Aorta (tissue), 4 donors: ENCODE results near the gene AIP. TPM values are rescaled to one million over a fixed set of nuclear protein-coding genes. Genes with fewer than 3 reads are reported as not detected.

Experiments used
- microRNA-seq, 2 donors: library from miRNA; unstranded; fragments of <30 nt; microRNA quantifications; one replicate each; pipeline ENCODE4 v1.2.0, GENCODE V29; 2020
- polyA plus RNA-seq, 2 donors: library from polyadenylated mRNA; stranded (reverse); fragments of 200-250 nt; gene quantifications; one replicate each; pipeline ENCODE4 v1.2.3, GENCODE V29; 2013
- total RNA-seq, 2 donors: library from RNA; stranded (reverse); fragmentation: NEBNext Ultra II Directional; extraction: Animal tissue kit (Norgen Biotek cat#: 25700); gene quantifications; one replicate each; pipeline ENCODE4 v1.2.1, GENCODE V29; 2021
- donor health status: healthy with polysubstance abuse.
- donor health status: Bipolar disorder and iron deficiency.
- donor health status: DM: no; HTN: no; CAD: no.
- donor health status: DM: yes; HTN: yes; CAD: no.

AIP gene
- total and polyA plus RNA-seq, 4 donors, result 61.2 to 141 (median 83.8) TPM

Small RNAs within 50 kb of the gene (microRNA-seq; reads per million reads assigned to microRNA genes)
- gene MIR6752, result 0 to 1.8 reads per million in 2 donors

Other genes starting within 250 kb of the AIP start
- 10 to 100 TPM; 53.8 to 77.6 TPM for gene GRK2, start 216.6 kb upstream of the AIP start, total RNA-seq
- gene GRK2, start 216.6 kb upstream of the AIP start, polyA plus RNA-seq, result 10 to 100 TPM; 29.3 to 53.6 TPM
- gene ANKRD13D, start 193.7 kb upstream of the AIP start, total RNA-seq, result 10 to 100 TPM; 43.2 to 96.1 TPM
- 100 to 1,000 TPM in 1 of 2 donors, 10 to 100 TPM in 1; 16.8 to 100 TPM for gene ANKRD13D, start 193.7 kb upstream of the AIP start, polyA plus RNA-seq
- 10 to 100 TPM; 27.3 to 37.0 TPM for gene SSH3, start 179.5 kb upstream of the AIP start, total RNA-seq
- 10 to 100 TPM; 13.3 to 24.1 TPM for gene SSH3, start 179.5 kb upstream of the AIP start, polyA plus RNA-seq
- gene POLD4, start 129.5 kb upstream of the AIP start, total RNA-seq, result 10 to 100 TPM; 82.7 to 85.1 TPM
- gene POLD4, start 129.5 kb upstream of the AIP start, polyA plus RNA-seq, result 100 to 1,000 TPM; 175 to 338 TPM
- gene CLCF1, start 109.4 kb upstream of the AIP start, total RNA-seq, result 10 to 100 TPM in 1 of 2 donors, 1 to 10 TPM in 1; 7.7 to 12.0 TPM
- gene CLCF1, start 109.4 kb upstream of the AIP start, polyA plus RNA-seq, result 10 to 100 TPM in 1 of 2 donors, 1 to 10 TPM in 1; 2.6 to 19.5 TPM
- 10 to 100 TPM; 14.6 to 25.1 TPM for gene RAD9A, start 91.0 kb upstream of the AIP start, total RNA-seq
- 10 to 100 TPM in 1 of 2 donors, 1 to 10 TPM in 1; 8.8 to 56.2 TPM for gene RAD9A, start 91.0 kb upstream of the AIP start, polyA plus RNA-seq
- 10 to 100 TPM; 61.7 to 64.8 TPM for gene PPP1CA, start 81.2 kb upstream of the AIP start, total RNA-seq
- gene PPP1CA, start 81.2 kb upstream of the AIP start, polyA plus RNA-seq, result 10 to 100 TPM; 79.6 to 92.0 TPM
- gene TBC1D10C, start 78.9 kb upstream of the AIP start, total RNA-seq, result 1 to 10 TPM; 4.2 to 9.5 TPM
- gene TBC1D10C, start 78.9 kb upstream of the AIP start, polyA plus RNA-seq, result 1 to 10 TPM; 1.9 to 2.3 TPM
- 1 to 10 TPM; 7.0 to 9.3 TPM for gene CARNS1, start 67.3 kb upstream of the AIP start, total RNA-seq
- 1 to 10 TPM in 1 of 2 donors, under 1 TPM in 1; 0.38 to 8.1 TPM for gene CARNS1, start 67.3 kb upstream of the AIP start, polyA plus RNA-seq
- 10 to 100 TPM; 30.8 to 37.7 TPM for gene RPS6KB2, start 54.5 kb upstream of the AIP start, total RNA-seq
- gene RPS6KB2, start 54.5 kb upstream of the AIP start, polyA plus RNA-seq, result 10 to 100 TPM; 38.2 to 84.8 TPM
- 1 to 10 TPM; 2.9 to 4.8 TPM for gene PTPRCAP, start 45.3 kb upstream of the AIP start, total RNA-seq
- gene PTPRCAP, start 45.3 kb upstream of the AIP start, polyA plus RNA-seq, result 10 to 100 TPM in 1 of 2 donors, 1 to 10 TPM in 1; 2.0 to 13.8 TPM
- 10 to 100 TPM; 77.6 to 79.6 TPM for gene CORO1B, start 39.5 kb upstream of the AIP start, total RNA-seq
- gene CORO1B, start 39.5 kb upstream of the AIP start, polyA plus RNA-seq, result 10 to 100 TPM; 45.7 to 96.7 TPM
- gene GPR152, start 30.3 kb upstream of the AIP start, total RNA-seq, result not detected
- gene GPR152, start 30.3 kb upstream of the AIP start, polyA plus RNA-seq, result not detected
- gene CABP4, start 27.7 kb upstream of the AIP start, total RNA-seq, result 1 to 10 TPM; 2.4 TPM
- 1 to 10 TPM in 1 of 2 donors, under 1 TPM in 1; 0.33 to 3.9 TPM for gene CABP4, start 27.7 kb upstream of the AIP start, polyA plus RNA-seq
- gene TMEM134, start 13.8 kb upstream of the AIP start, total RNA-seq, result 10 to 100 TPM; 34.1 to 37.6 TPM
- gene TMEM134, start 13.8 kb upstream of the AIP start, polyA plus RNA-seq, result 10 to 100 TPM; 20.0 to 63.2 TPM
- gene PITPNM1, start 22.3 kb downstream of the AIP start, total RNA-seq, result 10 to 100 TPM; 40.5 to 48.8 TPM
- 10 to 100 TPM; 11.8 to 22.5 TPM for gene PITPNM1, start 22.3 kb downstream of the AIP start, polyA plus RNA-seq
- 10 to 100 TPM; 40.8 to 65.6 TPM for gene CDK2AP2, start 25.1 kb downstream of the AIP start, total RNA-seq
- 100 to 1,000 TPM in 1 of 2 donors, 10 to 100 TPM in 1; 87.3 to 105 TPM for gene CDK2AP2, start 25.1 kb downstream of the AIP start, polyA plus RNA-seq
- gene CABP2, start 40.4 kb downstream of the AIP start, total RNA-seq, result not detected
- gene CABP2, start 40.4 kb downstream of the AIP start, polyA plus RNA-seq, result not detected
- gene GSTP1, start 100.8 kb downstream of the AIP start, total RNA-seq, result 100 to 1,000 TPM; 371 to 432 TPM
- gene GSTP1, start 100.8 kb downstream of the AIP start, polyA plus RNA-seq, result 100 to 1,000 TPM; 559 to 782 TPM
- gene NDUFV1, start 123.9 kb downstream of the AIP start, total RNA-seq, result 100 to 1,000 TPM; 113 to 123 TPM
- gene NDUFV1, start 123.9 kb downstream of the AIP start, polyA plus RNA-seq, result 100 to 1,000 TPM; 104 to 295 TPM
- gene NUDT8, start 146.9 kb downstream of the AIP start, total RNA-seq, result 1 to 10 TPM; 4.6 to 6.8 TPM
- 1 to 10 TPM; 4.1 to 9.5 TPM for gene NUDT8, start 146.9 kb downstream of the AIP start, polyA plus RNA-seq
- not detected for gene TBX10, start 156.7 kb downstream of the AIP start, total RNA-seq
- 1 to 10 TPM in 1 of 2 donors, under 1 TPM in 1; 0.23 to 5.4 TPM for gene TBX10, start 156.7 kb downstream of the AIP start, polyA plus RNA-seq
- not detected for gene ACY3, start 167.7 kb downstream of the AIP start, total RNA-seq
- 1 to 10 TPM in 1 of 2 donors, not detected in 1; 8.3 TPM for gene ACY3, start 167.7 kb downstream of the AIP start, polyA plus RNA-seq
- not detected for gene ALDH3B2, start 191.6 kb downstream of the AIP start, total RNA-seq
- under 1 TPM in 1 of 2 donors, not detected in 1; 0.05 TPM for gene ALDH3B2, start 191.6 kb downstream of the AIP start, polyA plus RNA-seq